Astrocyte of the hippocampus (primary cell): ENCODE data around the gene PHACTR1.
"Not testable (repeated sequence)": the region's sequence is repeated elsewhere in the genome, so short reads cannot be mapped to it uniquely, and the experiment has no call there.

ENCODE experiments used
- DNase-seq: peaks from one replicate; pipeline ENCODE4 v3.0.0; 2011; ENCODE audit warnings: low read depth, low spot score

PHACTR1 gene

DNA sequence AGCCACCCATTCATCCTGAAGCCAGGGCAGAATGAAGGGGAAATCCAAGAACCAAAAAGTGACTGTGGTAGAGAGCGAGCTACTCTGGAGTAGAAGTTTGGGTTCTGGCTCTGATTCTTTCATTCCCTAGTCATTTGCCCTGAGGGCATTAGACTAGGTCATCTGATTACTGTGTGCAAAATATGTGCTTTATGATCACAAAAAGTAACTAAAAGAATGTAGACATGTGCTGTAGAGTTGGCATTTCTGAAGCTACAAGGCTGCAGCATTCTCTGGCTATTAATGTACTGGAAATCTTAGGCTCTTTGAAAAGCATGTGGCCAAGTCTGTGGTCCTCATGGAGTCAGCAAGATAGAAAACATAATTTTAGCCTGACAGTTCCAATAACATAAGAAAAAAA is 517.6 kb downstream of the PHACTR1 start:
- peak; percentile 4 for DNase-seq

DNA sequence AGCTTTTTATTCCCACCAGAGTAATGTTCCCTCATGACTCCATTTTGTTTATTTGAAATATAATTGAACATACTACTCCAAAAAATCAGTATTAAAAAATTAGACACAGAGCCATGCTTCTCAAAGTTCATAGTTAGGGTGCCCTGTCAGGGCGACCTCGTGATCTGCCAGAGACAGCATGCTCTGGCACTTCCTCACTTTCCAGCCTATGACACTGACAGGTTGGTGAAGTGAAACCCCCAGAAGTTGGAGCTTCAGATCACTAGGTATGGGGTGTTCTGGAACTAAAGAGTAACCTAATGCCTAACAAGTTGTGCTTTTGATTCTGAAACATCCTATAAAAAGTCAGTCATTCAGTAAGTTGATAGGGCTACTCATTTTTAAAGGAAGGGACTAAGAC is 518.8 kb downstream of the PHACTR1 start:
- no peak for DNase-seq

DNA sequence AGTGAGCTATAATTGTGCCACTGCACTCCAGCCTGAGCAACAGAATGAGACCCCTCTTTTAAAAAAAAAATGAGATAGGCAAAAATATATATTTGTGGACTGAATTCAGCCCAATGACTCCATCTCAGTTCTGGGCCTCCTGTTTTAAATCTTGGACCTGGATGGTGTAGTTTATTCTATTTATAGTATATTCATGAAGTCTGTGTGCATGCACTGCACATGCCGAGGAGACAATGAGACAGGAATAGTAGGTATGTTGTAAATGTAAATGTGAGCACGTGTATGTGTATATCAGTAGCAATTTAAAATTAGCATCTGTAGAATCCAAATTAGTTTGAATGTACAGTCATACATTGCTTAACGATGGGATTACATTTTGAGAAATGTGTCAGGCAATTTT is 520.8 kb downstream of the PHACTR1 start:
- no peak for DNase-seq

DNA sequence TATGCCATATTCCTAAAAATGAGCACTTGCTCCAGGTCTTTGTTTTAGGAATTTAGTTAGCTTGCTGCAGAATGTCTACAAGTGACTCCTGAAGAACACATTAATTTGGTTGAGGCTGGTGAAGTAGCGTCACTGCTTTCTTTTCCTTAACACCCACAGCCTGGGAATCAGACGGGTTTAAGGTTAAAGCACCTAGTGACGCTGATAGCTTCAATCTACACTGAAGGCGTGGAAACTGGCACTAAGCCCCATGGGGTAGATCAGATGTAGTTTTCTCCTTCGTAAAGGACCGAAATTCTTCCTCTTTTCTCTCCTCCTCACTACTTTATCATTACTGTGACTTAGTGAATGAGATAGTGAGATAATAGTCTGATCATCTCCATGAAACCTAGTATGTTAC is 521.5 kb downstream of the PHACTR1 start:
- no peak for DNase-seq

DNA sequence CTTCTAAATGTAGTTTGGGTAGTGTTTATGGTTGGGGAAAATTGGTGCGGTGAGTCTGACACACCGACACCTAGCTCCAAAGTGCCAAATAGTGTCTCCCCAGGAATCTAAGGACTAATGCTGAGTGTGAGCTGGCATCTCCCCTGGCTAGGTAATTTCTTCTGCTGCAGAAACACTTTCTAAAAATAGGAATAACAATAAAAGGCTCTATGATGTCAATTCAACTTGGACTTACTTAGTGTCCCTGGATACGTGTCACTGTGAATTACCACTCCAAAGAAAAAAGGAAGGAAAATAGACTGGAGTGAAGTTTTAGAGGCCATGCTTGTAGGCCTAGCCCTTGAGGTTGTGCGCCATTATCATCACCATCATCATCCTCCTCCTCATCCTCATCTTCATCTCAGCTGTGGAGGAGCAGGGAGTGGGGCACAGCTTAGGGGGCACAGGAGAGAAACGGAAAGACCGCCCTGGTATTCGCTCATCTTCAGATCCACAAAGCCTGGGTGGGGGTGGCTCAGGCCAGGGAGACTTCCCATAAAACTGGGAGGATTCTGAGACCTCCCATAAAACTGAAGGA is 522.2 kb downstream of the PHACTR1 start:
- no peak for DNase-seq

DNA sequence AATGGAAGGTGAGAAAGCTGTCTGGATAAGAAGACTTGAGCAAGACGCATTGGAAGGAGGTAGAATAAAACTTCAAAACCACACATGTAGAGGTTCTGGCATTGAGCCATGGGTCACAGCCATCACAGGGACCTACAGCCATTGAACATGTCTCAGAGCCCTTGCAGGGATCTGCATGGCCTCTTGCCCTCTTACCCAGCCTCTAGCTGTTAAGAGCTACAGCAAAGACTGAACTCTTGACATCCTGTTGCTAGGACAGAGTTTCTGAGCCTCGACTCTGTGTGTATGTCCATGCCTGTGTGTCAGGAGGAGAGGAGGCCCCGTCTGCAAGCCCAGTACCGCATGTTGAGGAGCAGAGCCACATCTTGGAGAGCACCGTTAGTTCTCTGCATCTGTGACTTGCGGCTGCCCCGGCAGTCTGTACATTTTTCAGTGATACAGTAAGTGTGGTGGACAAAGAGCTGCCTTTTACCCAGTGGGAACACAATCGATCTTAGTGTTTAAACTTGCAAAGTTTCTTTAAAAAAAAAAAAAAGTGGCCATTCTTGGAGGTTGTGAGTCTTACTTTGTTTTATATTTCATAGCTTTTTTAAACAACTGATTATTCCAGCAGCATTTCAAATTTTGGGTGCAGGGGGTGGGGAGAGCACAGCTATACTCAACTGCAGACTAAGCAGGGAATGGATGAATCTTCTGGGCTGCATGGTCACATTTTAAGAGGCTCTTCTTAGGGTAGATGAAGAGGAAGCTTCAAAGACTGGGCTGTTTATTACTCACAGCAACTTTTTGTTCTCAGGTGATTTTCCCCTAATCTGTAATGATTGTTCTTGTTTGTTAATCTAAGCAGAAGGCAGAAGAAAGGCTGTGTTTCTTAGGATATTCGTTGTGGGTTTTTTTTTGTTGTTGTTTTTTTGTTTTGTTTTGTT is 523.2 kb downstream of the PHACTR1 start:
- peak; percentile 25 for DNase-seq

DNA sequence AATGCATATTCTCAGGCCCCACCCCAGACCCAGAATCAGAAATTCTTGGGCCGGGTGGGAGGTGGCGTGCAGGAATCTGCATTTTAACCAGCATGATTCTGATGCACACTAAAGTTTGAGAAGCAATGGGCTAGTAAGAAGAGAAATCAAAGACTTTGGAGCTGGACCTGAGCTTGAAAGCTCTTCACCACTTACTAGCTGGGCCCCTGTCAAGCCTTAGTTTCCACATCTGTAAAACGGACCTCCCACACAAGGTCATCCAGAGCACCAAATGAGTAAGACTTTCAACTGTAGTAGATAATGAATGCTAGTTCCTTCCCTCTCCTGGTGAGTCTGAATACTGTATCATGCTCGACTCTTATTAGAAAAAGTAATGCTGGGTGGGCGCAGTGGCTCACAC is 524.8 kb downstream of the PHACTR1 start:
- no peak for DNase-seq

DNA sequence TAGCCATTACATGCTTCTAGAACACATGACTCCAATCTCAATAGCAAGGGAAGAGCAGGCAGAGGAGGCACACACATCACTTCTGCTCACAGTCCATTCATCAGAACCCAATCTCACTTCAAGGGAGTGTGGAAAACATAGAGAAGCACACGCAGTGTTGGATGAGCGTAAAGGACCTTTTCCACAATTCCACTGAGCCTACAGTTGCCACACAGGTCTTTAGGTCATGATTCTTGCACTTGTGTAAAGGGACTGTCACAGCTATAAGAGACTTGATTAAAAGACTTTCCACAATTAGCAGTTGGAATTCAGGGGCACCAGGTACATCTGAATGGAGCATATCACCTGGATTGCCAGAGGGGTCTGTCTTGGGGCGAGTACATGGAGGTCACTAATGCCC is 525.6 kb downstream of the PHACTR1 start:
- DNase-seq: no peak

DNA sequence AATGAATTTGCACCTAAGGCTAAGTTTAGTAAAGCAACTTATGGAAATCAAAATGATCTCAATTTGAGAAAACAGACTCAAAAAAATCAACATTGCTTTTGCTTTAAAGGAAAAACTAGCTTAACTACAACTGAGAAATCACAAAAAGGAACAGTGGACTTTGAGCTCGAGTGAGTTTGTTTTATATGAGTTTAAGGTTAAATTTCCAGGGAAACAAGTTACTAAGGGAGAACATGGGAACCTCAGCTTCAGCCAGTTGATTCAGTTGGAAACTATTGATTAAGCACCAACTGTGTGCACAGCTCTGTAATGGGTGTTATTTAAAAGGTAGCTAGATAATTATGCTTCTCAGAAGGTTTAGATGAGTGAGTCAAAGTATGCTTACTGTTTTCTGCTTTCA is 526.0 kb downstream of the PHACTR1 start:
- no peak for DNase-seq

DNA sequence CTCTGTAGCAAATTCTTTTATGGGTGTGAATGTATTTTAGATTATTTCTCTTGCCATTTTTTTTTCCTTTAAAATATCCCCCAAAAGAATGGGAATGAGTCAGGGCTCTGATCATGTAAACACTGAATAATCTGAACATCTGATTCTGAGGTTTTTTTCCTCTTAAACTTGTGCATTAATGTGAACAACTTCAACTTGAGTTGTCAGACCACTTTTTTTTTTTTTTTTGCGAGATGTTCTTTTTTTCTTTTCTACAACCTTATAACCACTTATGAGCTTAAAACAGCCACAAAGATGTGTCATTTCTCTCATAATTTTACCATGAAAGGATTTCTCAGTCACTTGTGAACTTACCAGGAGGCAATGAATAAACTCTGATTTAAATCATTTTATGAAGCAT is 526.5 kb downstream of the PHACTR1 start:
- DNase-seq: peak; percentile 19

DNA sequence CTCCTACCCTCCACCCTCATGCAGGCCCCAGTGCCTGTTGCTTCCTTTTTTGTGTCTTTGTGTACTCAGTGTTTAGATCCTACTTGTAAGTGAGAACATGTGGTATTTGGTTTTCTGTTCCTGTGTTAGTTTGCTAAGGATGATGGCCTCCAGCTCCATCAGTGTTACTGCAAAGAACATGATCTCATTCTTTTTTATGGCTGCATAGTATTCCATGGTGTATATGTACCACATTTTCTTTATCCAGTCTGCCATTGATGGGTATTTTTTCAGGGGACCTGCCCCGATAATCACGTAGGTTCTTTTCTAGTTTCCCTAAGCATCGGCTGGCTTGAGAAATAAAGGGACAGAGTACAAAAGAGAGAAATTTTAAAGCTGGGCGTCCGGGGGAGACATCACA is 527.2 kb downstream of the PHACTR1 start:
- not testable (repeated sequence) for DNase-seq

DNA sequence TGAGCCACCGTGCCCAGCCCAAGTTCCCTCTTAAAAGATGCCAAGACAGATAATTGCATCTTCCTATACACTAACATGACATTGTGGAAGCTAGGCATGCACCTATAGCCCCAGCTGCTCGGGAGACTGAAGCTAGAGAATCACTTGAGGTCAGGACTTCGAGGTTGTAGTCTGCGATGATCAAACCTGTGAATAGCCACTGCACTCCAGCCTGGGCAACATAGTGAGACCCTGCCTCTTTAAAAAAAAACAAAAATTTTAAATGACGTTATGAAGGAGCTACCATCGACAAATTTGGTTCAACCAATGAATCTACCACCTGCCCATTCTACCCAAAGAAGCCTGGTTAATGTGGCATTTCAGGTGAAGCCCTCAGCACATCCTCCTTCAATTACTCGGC is 531.1 kb downstream of the PHACTR1 start:
- DNase-seq: no peak

DNA sequence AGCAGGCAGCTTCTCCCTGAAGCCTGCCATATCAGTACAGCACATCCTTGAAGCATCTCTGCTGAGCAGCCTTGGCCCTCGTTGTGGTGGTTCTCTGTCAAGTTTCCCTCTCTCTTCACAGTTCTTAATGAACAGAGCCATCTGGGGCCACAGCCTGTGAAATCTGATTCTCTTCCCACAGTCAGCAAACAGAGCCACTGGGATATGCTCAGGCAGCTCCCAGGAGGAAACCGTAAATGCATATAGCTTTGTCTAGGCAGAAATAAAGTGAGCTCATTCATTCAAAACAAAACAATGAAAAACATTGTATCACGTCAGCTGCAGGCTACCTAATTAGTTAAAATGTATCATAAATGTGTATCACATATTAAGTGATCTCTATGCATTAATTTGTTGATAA is 531.5 kb downstream of the PHACTR1 start:
- DNase-seq: peak; percentile 75

DNA sequence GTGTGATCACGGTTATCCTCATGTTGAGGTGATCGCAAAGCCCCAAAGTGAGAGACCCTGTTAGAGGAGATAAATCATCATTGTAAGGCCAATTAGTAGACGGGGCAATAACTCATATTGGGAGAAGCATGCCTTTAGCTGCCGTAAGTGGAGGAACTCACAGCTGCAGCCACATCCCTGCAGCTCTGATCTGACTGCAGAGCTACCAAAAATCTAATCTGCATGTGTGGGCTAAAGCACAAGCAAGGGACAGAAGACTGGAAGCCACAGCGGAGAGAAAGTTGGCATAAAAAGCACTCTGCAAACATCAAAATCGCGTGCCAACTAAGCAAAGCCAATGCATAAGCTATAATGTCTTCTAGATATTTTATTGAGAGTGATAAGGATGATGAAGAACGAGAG is 532.0 kb downstream of the PHACTR1 start:
- peak; percentile 3 for DNase-seq

DNA sequence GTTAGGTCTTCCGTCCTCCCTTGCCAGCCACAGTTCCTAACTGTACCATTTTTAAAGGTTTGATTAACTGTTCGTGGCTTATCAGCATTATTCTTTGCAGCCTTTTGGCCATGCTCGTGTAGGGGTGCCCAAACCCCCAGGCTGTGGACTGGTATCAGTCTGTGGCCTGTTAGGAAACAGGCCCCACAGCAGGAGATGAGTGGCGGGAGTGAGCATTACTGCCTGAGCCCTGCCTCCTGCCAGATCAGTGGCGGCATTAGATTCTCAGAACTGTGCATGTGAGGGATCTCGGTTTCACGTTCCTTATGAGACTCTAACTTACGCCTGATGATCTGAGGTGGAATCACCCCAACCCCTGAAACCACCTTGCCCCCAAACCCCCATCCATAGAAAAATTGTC is 532.4 kb downstream of the PHACTR1 start:
- DNase-seq: no peak

DNA sequence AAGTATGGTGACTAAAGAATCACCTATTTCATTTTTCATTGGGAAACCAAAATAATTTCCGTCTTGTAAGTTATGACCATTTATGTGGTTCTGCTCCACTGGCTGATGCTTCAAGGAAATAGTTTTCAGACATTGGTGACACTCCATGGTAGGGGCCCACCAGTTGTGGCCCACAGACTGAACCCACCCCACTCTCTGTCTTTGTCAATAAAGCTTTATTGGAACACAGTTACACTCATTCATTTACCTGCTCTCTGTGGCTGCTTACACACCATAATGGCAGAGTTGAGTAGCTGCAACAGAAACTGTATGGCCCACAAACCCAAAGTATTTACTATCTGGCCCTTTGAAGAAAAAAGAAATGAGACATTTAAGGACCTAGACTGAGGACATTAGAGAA is 533.2 kb downstream of the PHACTR1 start:
- no peak for DNase-seq

DNA sequence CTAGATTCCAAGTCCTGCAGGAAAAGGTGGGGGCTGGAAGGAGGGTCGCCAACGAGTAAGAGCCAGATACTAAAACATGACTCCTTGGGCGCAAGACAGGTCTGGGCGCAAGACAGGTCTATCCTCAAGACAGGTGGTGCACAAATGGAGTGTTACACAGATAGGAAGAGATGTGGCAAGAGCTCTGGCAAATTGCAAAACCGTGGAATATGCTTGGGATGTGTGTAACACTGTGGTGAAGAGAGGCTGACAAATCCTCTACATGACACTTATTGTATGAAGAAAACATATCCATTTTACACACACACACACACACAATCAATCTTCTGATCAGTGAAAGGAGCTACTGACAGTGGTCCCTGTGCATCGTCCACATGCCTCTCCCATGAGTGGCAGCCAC is 534.1 kb downstream of the PHACTR1 start:
- DNase-seq: no peak

DNA sequence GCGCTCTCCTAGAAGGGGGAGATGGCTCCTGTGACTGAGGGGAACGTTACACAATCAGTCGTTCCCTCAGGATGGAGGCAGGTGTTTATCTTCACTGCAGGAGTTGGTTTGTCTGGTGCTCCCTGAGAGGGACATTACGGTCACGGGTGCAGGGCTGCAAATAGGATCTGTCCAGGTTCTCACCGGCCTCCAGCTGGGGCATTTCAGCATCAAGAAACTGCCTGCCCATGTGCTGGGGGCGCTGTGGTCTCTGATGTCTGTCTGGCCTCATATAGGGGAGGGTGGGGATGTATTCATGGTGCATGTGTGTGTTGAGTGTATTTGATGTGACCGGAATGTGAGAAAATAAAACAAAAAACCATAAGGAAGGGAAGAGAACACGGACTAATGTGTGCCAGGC is 534.7 kb downstream of the PHACTR1 start:
- DNase-seq: no peak

DNA sequence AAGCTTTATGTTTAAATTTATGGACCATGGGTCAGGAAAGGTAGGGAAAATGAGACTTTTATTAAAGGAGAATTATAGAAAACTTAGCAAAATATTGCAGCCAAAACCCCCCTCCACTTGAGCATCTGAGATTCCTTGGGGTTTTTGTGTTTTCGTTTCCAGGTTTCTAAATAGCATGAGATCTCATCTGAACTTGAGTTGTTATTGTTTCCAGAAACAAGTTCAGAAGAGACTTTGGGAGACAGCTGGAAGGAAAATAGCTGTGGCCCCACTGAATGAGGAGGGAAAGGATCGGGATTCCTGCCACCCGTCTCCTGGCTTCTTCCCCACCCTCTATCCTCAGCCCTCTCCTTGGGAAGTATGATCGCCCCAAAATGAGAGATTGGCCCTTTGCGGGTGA is 536.2 kb downstream of the PHACTR1 start:
- no peak for DNase-seq

DNA sequence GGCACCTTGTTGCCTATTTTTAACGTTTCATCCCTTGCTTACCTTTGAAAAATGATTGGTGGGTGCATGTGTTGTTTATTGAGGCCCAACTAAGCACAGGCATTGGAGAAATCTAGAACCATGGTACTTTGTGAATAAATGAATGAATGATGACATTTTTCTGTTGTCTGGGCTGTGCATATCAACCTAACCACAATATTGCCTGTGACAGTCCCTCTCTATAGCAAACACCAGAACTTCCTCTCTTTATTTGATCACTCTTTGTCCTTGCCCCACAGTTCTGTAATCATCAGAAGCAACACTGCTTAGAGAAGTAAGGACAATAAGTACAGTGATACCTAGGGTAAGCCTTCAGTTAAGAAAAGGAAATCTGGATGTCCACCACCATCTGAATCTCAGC is 536.7 kb downstream of the PHACTR1 start:
- no peak for DNase-seq

DNA sequence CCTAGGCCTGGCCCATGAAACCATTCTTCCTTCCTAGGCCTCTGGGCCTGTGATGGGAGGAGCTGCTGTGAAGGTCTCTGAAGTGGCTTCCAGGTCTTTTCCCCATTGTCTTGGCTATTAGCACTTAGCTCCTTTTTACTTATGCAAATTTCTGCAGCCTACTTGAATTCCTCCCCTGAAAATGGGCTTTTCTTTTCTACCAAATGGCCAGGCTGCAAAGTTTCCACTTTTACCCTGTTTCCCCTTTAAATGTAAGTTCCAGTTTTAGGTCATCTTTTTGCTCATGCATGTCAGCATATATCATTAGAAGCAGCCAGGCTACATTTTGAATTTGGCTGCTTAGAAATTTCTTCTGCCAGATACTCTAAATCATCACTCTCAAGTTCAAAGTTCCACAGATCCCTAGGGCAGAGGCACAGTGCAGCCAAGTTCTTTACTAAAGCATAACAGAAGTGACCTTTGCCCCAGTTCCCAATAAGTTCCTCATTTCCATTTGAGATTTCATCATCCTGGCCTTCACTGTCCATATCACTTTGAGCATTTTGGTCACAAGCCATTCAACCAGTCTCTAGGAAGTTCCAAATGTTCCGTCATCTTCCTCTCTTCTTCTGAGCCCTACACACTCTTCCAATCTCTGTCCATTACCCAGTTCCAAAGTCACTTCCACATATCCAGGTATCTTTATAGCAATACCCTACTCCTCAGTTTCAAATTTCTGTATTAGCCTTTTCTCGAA is 539.9 kb downstream of the PHACTR1 start:
- no peak for DNase-seq

DNA sequence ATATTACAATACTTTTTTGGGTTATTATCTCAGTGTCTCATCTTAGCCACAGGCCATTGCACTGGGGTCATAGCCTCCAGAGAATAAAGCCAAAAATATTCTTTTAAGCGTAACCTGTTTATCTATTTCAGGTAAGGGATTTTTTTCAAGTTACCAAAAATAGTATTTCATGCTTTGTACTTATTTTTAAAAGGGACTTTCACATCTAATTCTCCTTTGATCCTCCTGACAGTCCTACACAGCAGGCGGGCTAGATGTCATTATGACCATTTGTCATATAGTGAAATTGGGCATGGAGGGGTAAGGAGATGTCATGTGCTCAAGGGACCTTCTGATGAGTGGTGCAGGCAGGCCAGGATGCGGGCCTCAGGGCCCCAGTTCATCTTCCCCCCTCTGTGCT is 542.8 kb downstream of the PHACTR1 start:
- DNase-seq: no peak
